NCI-H2107 treated with DMSO at 0.1 percent for 48 hours (cell line): ENCODE results near the gene CDC25A.

Experiments
- DNase-seq: peaks from one replicate; lab custom pipeline; 2025; ENCODE audit not compliant: unreplicated experiment; lab: John Stamatoyannopoulos, UW

The CDC25A gene

GRCh38 chr3:48142316-48142870, 45.8 kb downstream of the CDC25A start:
- peak; percentile 6 for DNase-seq

- DNase-seq = no peak
Observed at GRCh38 chr3:48141604-48142137, 46.5 kb downstream of the CDC25A start.

- DNase-seq = no peak
Observed at GRCh38 chr3:48140936-48141603, 47.1 kb downstream of the CDC25A start.

- DNase-seq = no peak
Observed at GRCh38 chr3:48140336-48140757, 47.9 kb downstream of the CDC25A start.

- no peak for DNase-seq
Observed at GRCh38 chr3:48137425-48137999, 50.7 kb downstream of the CDC25A start.

GRCh38 chr3:48135552-48136495, 52.4 kb downstream of the CDC25A start:
- DNase-seq = no peak

GRCh38 chr3:48130321-48130904, 57.8 kb downstream of the CDC25A start:
- no peak for DNase-seq

GRCh38 chr3:48129921-48130320, 58.3 kb downstream of the CDC25A start:
- no peak for DNase-seq

- no peak for DNase-seq
Observed at GRCh38 chr3:48128774-48129173, 59.4 kb downstream of the CDC25A start.

GRCh38 chr3:48125886-48126622, 62.2 kb downstream of the CDC25A start:
- DNase-seq = no peak

GRCh38 chr3:48125013-48125705, 63.1 kb downstream of the CDC25A start:
- DNase-seq = no peak

GRCh38 chr3:48123346-48123745, 64.9 kb downstream of the CDC25A start:
- DNase-seq = no peak

GRCh38 chr3:48122504-48122903, 65.7 kb downstream of the CDC25A start:
- no peak for DNase-seq

- DNase-seq = no peak
Observed at GRCh38 chr3:48120223-48120622, 68.0 kb downstream of the CDC25A start.

GRCh38 chr3:48119505-48120193, 68.6 kb downstream of the CDC25A start:
- DNase-seq = no peak

- DNase-seq = no peak
Observed at GRCh38 chr3:48118928-48119327, 69.3 kb downstream of the CDC25A start.

- no peak for DNase-seq
Observed at GRCh38 chr3:48118322-48118721, 69.9 kb downstream of the CDC25A start.

GRCh38 chr3:48112813-48113212, 75.4 kb downstream of the CDC25A start:
- peak; percentile 13 for DNase-seq
